ENCODE results near the gene HMGXB3.
"Not testable (repeated sequence)": the region's sequence is repeated elsewhere in the genome, so short reads cannot be mapped to it uniquely, and the experiment has no call there.

DNA sequence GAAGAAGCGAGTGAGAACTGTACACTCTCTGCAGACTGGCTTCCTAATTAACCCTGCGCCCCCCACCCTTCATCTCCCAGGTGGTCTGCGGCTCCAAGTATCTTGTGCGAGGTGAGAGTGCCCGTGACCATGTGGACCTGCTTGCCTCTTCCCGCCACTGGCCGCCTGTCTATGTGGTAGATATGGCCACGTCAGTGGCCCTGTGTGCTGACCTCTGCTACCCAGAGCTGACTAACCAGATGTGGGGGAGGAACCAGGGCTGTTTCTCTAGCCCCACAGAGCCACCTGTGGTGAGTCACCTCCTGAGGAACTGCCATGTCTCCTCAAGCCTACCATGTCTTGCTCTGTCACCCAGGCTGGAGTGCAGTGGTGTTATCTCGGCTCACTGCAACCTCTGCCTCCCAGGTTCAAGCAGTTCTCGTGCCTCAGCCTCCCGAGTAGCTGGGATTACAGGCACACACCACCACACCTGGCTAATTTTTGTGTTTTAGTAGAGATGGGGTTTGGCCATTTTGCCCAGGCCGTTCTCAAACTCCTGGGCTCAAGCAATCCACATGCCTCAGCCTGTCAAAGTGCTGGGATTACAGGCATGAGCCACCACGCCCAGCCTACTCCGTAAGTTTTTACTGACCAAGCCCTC is 49.8 kb downstream of the HMGXB3 start:
- TF ChIP-seq, protein P1, sequence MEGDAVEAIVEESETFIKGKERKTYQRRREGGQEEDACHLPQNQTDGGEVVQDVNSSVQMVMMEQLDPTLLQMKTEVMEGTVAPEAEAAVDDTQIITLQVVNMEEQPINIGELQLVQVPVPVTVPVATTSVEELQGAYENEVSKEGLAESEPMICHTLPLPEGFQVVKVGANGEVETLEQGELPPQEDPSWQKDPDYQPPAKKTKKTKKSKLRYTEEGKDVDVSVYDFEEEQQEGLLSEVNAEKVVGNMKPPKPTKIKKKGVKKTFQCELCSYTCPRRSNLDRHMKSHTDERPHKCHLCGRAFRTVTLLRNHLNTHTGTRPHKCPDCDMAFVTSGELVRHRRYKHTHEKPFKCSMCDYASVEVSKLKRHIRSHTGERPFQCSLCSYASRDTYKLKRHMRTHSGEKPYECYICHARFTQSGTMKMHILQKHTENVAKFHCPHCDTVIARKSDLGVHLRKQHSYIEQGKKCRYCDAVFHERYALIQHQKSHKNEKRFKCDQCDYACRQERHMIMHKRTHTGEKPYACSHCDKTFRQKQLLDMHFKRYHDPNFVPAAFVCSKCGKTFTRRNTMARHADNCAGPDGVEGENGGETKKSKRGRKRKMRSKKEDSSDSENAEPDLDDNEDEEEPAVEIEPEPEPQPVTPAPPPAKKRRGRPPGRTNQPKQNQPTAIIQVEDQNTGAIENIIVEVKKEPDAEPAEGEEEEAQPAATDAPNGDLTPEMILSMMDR (conservative IDR thresholded peaks at IDR 0.05 in 1 of 2, IDR thresholded peaks at IDR 0.05 in 1 of 2; ENCODE audit: extremely low read depth in 1 of 2, insufficient read depth in 1 of 2, low read depth in 1 of 2, low read length in 2 of 2), result not testable (repeated sequence)
- not testable (repeated sequence) for TF ChIP-seq EZH2 (IDR thresholded peaks at IDR 0.05; ENCODE audit: borderline replicate concordance, low read length)

Data from mammary epithelial cell (primary cell).